HCT116 (cell line): ENCODE data around the gene HELZ2.

Experiments
- POLR2A ChIP-seq: IDR thresholded peaks from 2 replicates; pipeline ENCODE4 v1.7.0; 2011; ENCODE audit warnings: borderline replicate concordance; ENCODE audit not compliant: insufficient read depth, insufficient read length; ENCODE audit errors: extremely low read depth
- SIN3A ChIP-seq: IDR thresholded peaks from 2 replicates; pipeline ENCODE4 v1.6.1; 2012; ENCODE audit warnings: low read depth
- TCF7L2 ChIP-seq: IDR thresholded peaks from 2 replicates; pipeline ENCODE4 v1.7.0; 2011; ENCODE audit warnings: borderline replicate concordance, inconsistent platforms; ENCODE audit not compliant: insufficient read depth, insufficient read length; ENCODE audit errors: extremely low read depth
- TF ChIP-seq, protein P1 (sequence below), 3 experiments: fragments of 200-600 bp in 1 of 3; sonication (generic) in 1 of 3; IDR thresholded peaks in 2 of 3; conservative IDR thresholded peaks in 1 of 3; 2 replicates each; pipeline ENCODE4 v1.5.1; 2012 to 2017; ENCODE audit warnings: low read depth in 2 of 3, low read length in 2 of 3, antibody characterized with exemption in 1 of 3, borderline replicate concordance in 1 of 3, control low read depth in 1 of 3, mild to moderate bottlenecking in 1 of 3, mixed read lengths in 1 of 3, mixed run types in 1 of 3, moderate library complexity in 1 of 3; ENCODE audit not compliant: insufficient read depth in 1 of 3

DNA sequence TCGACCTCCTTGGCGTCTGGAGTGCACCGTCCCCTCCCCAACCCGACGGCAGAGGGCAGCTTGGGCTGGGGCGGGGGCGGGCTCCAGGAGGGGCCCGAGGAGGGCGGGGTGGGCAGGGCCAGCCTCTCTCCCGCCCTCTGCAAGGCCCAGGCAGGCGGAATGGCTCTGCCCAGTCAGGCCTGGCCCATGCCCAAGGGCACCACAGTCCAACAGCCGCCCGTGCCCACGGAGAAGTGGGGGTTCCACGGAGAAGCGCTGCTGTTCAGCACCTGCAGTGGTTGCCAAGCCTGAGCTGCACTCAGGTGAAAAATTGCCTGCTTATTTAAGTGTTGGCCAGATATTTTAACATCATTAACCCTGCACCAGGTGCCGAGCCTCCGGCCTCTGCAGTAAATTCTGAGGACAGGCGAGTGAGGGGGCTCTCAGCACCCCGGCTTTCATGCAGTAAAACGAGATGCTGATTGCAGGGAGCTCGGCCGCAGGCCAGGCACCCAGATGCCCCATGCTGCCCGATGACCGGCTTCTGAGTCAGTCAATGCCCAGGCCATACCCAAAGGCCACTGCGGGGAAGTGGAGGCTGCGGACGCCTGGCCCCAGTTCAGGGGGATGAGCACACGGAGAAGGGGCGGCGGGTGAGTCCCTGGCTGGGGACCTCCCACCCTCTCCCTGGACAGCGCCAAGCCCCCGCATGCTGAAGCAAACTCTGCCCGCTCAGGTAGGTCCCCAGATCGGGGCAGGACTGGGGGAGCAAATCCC, 26.1 kb downstream of the HELZ2 start, which contains the start of gene SRMS:
- TF ChIP-seq TCF7L2 (no peak), SIN3A (no peak), POLR2A (no peak)
- TF ChIP-seq, protein P1, sequence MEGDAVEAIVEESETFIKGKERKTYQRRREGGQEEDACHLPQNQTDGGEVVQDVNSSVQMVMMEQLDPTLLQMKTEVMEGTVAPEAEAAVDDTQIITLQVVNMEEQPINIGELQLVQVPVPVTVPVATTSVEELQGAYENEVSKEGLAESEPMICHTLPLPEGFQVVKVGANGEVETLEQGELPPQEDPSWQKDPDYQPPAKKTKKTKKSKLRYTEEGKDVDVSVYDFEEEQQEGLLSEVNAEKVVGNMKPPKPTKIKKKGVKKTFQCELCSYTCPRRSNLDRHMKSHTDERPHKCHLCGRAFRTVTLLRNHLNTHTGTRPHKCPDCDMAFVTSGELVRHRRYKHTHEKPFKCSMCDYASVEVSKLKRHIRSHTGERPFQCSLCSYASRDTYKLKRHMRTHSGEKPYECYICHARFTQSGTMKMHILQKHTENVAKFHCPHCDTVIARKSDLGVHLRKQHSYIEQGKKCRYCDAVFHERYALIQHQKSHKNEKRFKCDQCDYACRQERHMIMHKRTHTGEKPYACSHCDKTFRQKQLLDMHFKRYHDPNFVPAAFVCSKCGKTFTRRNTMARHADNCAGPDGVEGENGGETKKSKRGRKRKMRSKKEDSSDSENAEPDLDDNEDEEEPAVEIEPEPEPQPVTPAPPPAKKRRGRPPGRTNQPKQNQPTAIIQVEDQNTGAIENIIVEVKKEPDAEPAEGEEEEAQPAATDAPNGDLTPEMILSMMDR (IDR thresholded peaks at IDR 0.05 in 2 of 3, conservative IDR thresholded peaks at IDR 0.05 in 1 of 3; ENCODE audit: borderline replicate concordance in 1 of 3, insufficient read depth in 1 of 3, low read depth in 2 of 3, low read length in 2 of 3), result no peak
